HS-5 (cell line): ENCODE results near the gene C5.

Source experiments
- DNase-seq: peaks from one replicate; pipeline ENCODE4 v3.0.0-alpha.2; 2012; ENCODE audit warnings: low read depth

The C5 gene

GRCh38 chr9:120909904-120910303, 140.2 kb downstream of the C5 start:
- DNase-seq = no peak

GRCh38 chr9:120905315-120906164, 144.5 kb downstream of the C5 start:
- DNase-seq = no peak

- no peak for DNase-seq
These were observed 145.1 kb downstream of the C5 start for GRCh38 chr9:120904978-120905301.

- DNase-seq = no peak
These were observed 145.8 kb downstream of the C5 start for GRCh38 chr9:120904061-120904977.

GRCh38 chr9:120902569-120903535, 147.2 kb downstream of the C5 start:
- no peak for DNase-seq
